SJCRH30 (cell line): ENCODE measurements around the gene FAM8A1. TPM values are rescaled to one million over a fixed set of nuclear protein-coding genes. Genes with fewer than 3 reads are reported as not detected.

Source experiments
- total RNA-seq: library from RNA; depleted of rRNA; stranded (reverse); fragments of >200 nt; shearing (Covaris generic); gene quantifications from 2 replicates; pipeline ENCODE4 v1.2.3, GENCODE V29; 2014; rRNA removed

The FAM8A1 gene
- total RNA-seq, 1 experiment from 2014 or later = 8.7 TPM

Other genes starting within 250 kb of the FAM8A1 start
- 15.1 and 16.6 TPM in 2 replicates for gene CAP2, start 206.7 kb upstream of the FAM8A1 start, total RNA-seq
- gene NUP153, start 106.6 kb downstream of the FAM8A1 start, total RNA-seq = 67.6 and 71.1 TPM in 2 replicates